ENCODE data around the gene ETFB. TPM values are rescaled to one million over a fixed set of nuclear protein-coding genes. Genes with fewer than 3 reads are reported as not detected.

The ETFB gene
- total and polyA plus RNA-seq, 4 donors: 129 to 713 (median 467) TPM

DNA sequence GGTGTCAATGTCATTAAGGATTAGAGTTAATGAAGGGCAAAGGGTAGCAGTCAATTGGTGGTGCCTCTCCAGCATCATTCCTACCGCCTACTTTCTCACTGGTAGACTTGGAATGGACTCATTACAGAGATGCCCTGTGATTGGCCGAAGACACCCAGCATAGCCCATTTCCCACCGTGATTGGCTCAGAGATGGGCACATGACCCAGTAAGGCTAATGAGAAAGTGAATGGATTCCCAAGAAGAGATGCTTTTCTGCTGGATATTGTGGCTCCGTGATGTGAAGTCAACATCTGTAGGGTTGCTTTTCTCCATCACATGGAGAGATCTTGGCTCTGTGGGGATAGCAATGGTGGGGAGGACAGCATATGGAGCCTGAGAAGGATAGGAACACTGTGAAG is 35.8 kb downstream of the ETFB start:
- TF ChIP-seq RAD21 (IDR thresholded peaks at IDR 0.05): no peak
- TF ChIP-seq SP1 (IDR thresholded peaks at IDR 0.05): no peak
- TF ChIP-seq YY1 (IDR thresholded peaks at IDR 0.05): no peak
- TF ChIP-seq ZBTB33 (IDR thresholded peaks at IDR 0.05): no peak
- TF ChIP-seq JUND (IDR thresholded peaks at IDR 0.05): no peak
- TF ChIP-seq, protein P1, sequence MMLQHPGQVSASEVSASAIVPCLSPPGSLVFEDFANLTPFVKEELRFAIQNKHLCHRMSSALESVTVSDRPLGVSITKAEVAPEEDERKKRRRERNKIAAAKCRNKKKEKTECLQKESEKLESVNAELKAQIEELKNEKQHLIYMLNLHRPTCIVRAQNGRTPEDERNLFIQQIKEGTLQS (IDR thresholded peaks at IDR 0.05): no peak
- no peak for TF ChIP-seq HNF4G (IDR thresholded peaks at IDR 0.05)
- no peak for TF ChIP-seq TAF1 (conservative IDR thresholded peaks at IDR 0.05)
- no peak for TF ChIP-seq FOXA2 (IDR thresholded peaks at IDR 0.05)
- TF ChIP-seq NR2F2 (IDR thresholded peaks at IDR 0.05): no peak
- TF ChIP-seq, protein P2, sequence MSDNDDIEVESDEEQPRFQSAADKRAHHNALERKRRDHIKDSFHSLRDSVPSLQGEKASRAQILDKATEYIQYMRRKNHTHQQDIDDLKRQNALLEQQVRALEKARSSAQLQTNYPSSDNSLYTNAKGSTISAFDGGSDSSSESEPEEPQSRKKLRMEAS (IDR thresholded peaks at IDR 0.05): no peak
- TF ChIP-seq CTCF (IDR thresholded peaks at IDR 0.05; ENCODE audit: low read depth, low read length, missing input control): no peak
- TF ChIP-seq EGR1 (IDR thresholded peaks at IDR 0.05; ENCODE audit: low read depth in 2 of 2): no peak
- no peak for TF ChIP-seq REST (IDR thresholded peaks at IDR 0.05)
- TF ChIP-seq RXRA (IDR thresholded peaks at IDR 0.05): no peak
- 98% methylated on average over 4 of the region's 4 CpGs for WGBS
- no peak overlapping the region for H3K27ac ChIP-seq (ENCODE audit: low read depth in 1 of 2, low read length in 2 of 2)
- H3K4me1 ChIP-seq (ENCODE audit: control insufficient read depth in 4 of 4, insufficient read depth in 4 of 4, low read length in 3 of 4): peaks cover 0 to 9% (median under 1%) of the 10 kb centered on the region in 4 donors
- no peak overlapping the region for H3K4me3 ChIP-seq (ENCODE audit: low read depth in 1 of 3, low read length in 3 of 3)
- H3K9me3 ChIP-seq (ENCODE audit: control insufficient read depth in 4 of 4, low read length in 3 of 4): no peaks in the 10 kb centered on the region
- DNase-seq (ENCODE audit: low spot score): no peak
- no peak overlapping the region for H3K9ac ChIP-seq (ENCODE audit: low read depth in 1 of 2, low read length in 2 of 2)
- no peaks in the 10 kb centered on the region for H3K27me3 ChIP-seq (ENCODE audit: control insufficient read depth in 4 of 4, insufficient read depth in 4 of 4, low read length in 3 of 4)
- peaks cover 0 to 6% (median 0%) of the 10 kb centered on the region in 4 donors for H3K36me3 ChIP-seq (ENCODE audit: control insufficient read depth in 4 of 4, insufficient read depth in 3 of 4, low read depth in 1 of 4, low read length in 3 of 4)

GRCh38 chr19:51329411-51329810 is 36.8 kb downstream of the ETFB start:
- Histone ChIP-seq H3K4me1 (ENCODE audit: control insufficient read depth in 4 of 4, insufficient read depth in 4 of 4, low read length in 3 of 4) (peaks cover 0 to 9% (median under 1%) of the 10 kb centered on the region in 4 donors), H3K27ac (ENCODE audit: low read depth in 1 of 2, low read length in 2 of 2) (no peak overlapping the region), H3K9me3 (ENCODE audit: control insufficient read depth in 4 of 4, low read length in 3 of 4) (no peaks in the 10 kb centered on the region), H3K36me3 (ENCODE audit: control insufficient read depth in 4 of 4, insufficient read depth in 3 of 4, low read depth in 1 of 4, low read length in 3 of 4) (peaks cover 0 to 6% (median 0%) of the 10 kb centered on the region in 4 donors), H3K27me3 (ENCODE audit: control insufficient read depth in 4 of 4, insufficient read depth in 4 of 4, low read length in 3 of 4) (no peaks in the 10 kb centered on the region), H3K9ac (ENCODE audit: low read depth in 1 of 2, low read length in 2 of 2) (no peak overlapping the region), H3K4me3 (ENCODE audit: low read depth in 1 of 3, low read length in 3 of 3) (no peak overlapping the region)
- WGBS: 92% methylated on average over 5 of the region's 5 CpGs
- no peak for TF ChIP-seq NR2F2 (IDR thresholded peaks at IDR 0.05)
- TF ChIP-seq EGR1 (IDR thresholded peaks at IDR 0.05; ENCODE audit: low read depth in 2 of 2): no peak
- no peak for TF ChIP-seq CTCF (IDR thresholded peaks at IDR 0.05; ENCODE audit: low read depth, low read length, missing input control)
- no peak for TF ChIP-seq TAF1 (conservative IDR thresholded peaks at IDR 0.05)
- no peak for TF ChIP-seq SP1 (IDR thresholded peaks at IDR 0.05)
- no peak for TF ChIP-seq JUND (IDR thresholded peaks at IDR 0.05)
- no peak for TF ChIP-seq REST (IDR thresholded peaks at IDR 0.05)
- TF ChIP-seq YY1 (IDR thresholded peaks at IDR 0.05): no peak
- TF ChIP-seq RAD21 (IDR thresholded peaks at IDR 0.05): no peak
- no peak for DNase-seq (ENCODE audit: low spot score)

Measured in liver (tissue), 9 donors.